Measurements from ENCODE around the gene TTLL12.

DNA sequence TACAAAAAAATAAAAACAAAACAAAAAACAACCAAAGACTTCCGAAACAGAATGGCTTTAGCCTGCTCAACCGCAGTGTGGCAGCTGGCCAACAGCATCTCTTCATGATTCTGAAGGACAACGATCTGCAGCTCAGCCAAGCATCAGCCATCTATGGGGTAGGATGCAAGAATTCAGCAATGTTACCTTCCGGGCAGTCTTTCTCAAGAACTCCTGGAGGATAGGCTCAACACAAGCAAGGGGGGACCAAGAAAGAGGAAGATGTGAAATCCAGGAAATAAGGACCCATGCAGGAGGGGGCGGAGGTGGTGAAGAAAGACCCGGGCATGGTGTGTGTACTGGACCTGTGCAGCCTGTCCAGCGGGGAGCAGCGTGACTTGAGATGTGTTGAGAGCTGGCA is 39.1 kb downstream of the TTLL12 start:
- TF ChIP-seq, protein P1, sequence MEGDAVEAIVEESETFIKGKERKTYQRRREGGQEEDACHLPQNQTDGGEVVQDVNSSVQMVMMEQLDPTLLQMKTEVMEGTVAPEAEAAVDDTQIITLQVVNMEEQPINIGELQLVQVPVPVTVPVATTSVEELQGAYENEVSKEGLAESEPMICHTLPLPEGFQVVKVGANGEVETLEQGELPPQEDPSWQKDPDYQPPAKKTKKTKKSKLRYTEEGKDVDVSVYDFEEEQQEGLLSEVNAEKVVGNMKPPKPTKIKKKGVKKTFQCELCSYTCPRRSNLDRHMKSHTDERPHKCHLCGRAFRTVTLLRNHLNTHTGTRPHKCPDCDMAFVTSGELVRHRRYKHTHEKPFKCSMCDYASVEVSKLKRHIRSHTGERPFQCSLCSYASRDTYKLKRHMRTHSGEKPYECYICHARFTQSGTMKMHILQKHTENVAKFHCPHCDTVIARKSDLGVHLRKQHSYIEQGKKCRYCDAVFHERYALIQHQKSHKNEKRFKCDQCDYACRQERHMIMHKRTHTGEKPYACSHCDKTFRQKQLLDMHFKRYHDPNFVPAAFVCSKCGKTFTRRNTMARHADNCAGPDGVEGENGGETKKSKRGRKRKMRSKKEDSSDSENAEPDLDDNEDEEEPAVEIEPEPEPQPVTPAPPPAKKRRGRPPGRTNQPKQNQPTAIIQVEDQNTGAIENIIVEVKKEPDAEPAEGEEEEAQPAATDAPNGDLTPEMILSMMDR (IDR thresholded peaks at IDR 0.05; ENCODE audit: low read length), result no peak
- no peak for TF ChIP-seq EZH2 (optimal IDR thresholded peaks at IDR 0.05; ENCODE audit: low read depth, low read length)
